Mesendoderm (in vitro differentiated cells): ENCODE measurements around the gene CDR2L.

Experiments used
- DNase-seq: peaks from one replicate; pipeline ENCODE4 v3.0.0; 2013
- H2AK5ac ChIP-seq: 2 replicates; pipeline ENCODE4 v1.6.1; 2013; ENCODE audit warnings: low read length, inconsistent platforms
- H2BK120ac ChIP-seq: 2 replicates; pipeline ENCODE4 v1.6.1; 2013; ENCODE audit warnings: low read depth, mild to moderate bottlenecking, low read length, moderate library complexity, mixed read lengths
- H2BK15ac ChIP-seq: replicated peaks from 2 replicates; pipeline ENCODE4 v1.6.1; 2013; ENCODE audit warnings: low read depth, mild to moderate bottlenecking, moderate library complexity
- H2BK5ac ChIP-seq: 2 replicates; pipeline ENCODE4 v1.6.1; 2013; ENCODE audit warnings: low read length, inconsistent platforms
- H3K18ac ChIP-seq: 2 replicates; pipeline ENCODE4 v1.6.1; 2013; ENCODE audit warnings: mild to moderate bottlenecking, low read length, mixed read lengths
- H3K23ac ChIP-seq: one replicate; pipeline ENCODE4 v1.6.1; 2013; ENCODE audit warnings: low read length
- H3K27ac ChIP-seq: 2 replicates; pipeline ENCODE4 v1.5.1; 2013; ENCODE audit warnings: low read depth, mild to moderate bottlenecking, inconsistent platforms, low read length, moderate library complexity
- H3K27me3 ChIP-seq: 2 replicates; pipeline ENCODE4 v1.6.1; 2013; ENCODE audit warnings: low read length, control low read depth, mild to moderate bottlenecking, inconsistent platforms; ENCODE audit not compliant: insufficient read depth, poor library complexity
- H3K36me3 ChIP-seq: 2 replicates; pipeline ENCODE4 v1.6.1; 2013; ENCODE audit warnings: low read length, inconsistent platforms; ENCODE audit not compliant: control insufficient read depth, insufficient read depth
- H3K4ac ChIP-seq: one replicate; pipeline ENCODE4 v1.6.1; 2013; ENCODE audit warnings: low read depth, mild to moderate bottlenecking, low read length, moderate library complexity
- H3K4me1 ChIP-seq: 2 replicates; pipeline ENCODE4 v1.6.1; 2013; ENCODE audit warnings: low read depth, low read length, inconsistent platforms; ENCODE audit not compliant: control insufficient read depth
- H3K4me2 ChIP-seq: 2 replicates; pipeline ENCODE4 v1.6.1; 2013; ENCODE audit warnings: low read length
- H3K4me3 ChIP-seq: 2 replicates; pipeline ENCODE4 v1.5.1; 2013; ENCODE audit warnings: mild to moderate bottlenecking, low read length
- H3K56ac ChIP-seq: one replicate; pipeline ENCODE4 v1.6.1; 2013; ENCODE audit warnings: low read length
- H3K79me1 ChIP-seq: 2 replicates; pipeline ENCODE4 v1.6.1; 2013; ENCODE audit warnings: low read length, inconsistent platforms
- H3K79me2 ChIP-seq: 2 replicates; pipeline ENCODE4 v1.6.1; 2013; ENCODE audit warnings: mild to moderate bottlenecking, low read length; ENCODE audit not compliant: control insufficient read depth, insufficient read depth
- H3K9ac ChIP-seq: 2 replicates; pipeline ENCODE4 v1.6.1; 2013; ENCODE audit warnings: low read length, inconsistent platforms
- H4K5ac ChIP-seq: one replicate; pipeline ENCODE4 v1.6.1; 2013; ENCODE audit warnings: low read length
- H4K8ac ChIP-seq: one replicate; pipeline ENCODE4 v1.6.1; 2013; ENCODE audit warnings: low read depth, mild to moderate bottlenecking, control low read depth, low read length, moderate library complexity
- WGBS: extraction: QIAGEN DNeasy Blood & Tissue Kit; methylation state at CpG from one replicate; pipeline ENCODE4 v1.1.7; 2013; ENCODE audit warnings: low lambda C conversion rate, missing lambda C conversion rate; ENCODE audit not compliant: insufficient coverage; ENCODE audit errors: extremely low coverage; 5-methylcytosine and 5-hydroxymethylcytosine counted together

The CDR2L gene

GRCh38 chr17:74956093-74956492, 31.3 kb upstream of the CDR2L start:
- Histone ChIP-seq H3K36me3 (no peaks in the 10 kb centered on the region), H2BK15ac (no peak overlapping the region), H3K9ac (no peak overlapping the region), H3K56ac (no peak overlapping the region), H3K23ac (no peak overlapping the region), H3K27ac (no peak overlapping the region), H3K18ac (no peak overlapping the region), H3K27me3 (no peaks in the 10 kb centered on the region), H2BK120ac (no peak overlapping the region), H3K4me2 (no peak overlapping the region), H4K8ac (no peak overlapping the region), H3K79me2 (no peaks in the 10 kb centered on the region), H3K4me1 (no peaks in the 10 kb centered on the region), H3K79me1 (no peaks in the 10 kb centered on the region), H3K4ac (no peak overlapping the region), H2BK5ac (no peak overlapping the region), H4K5ac (no peak overlapping the region), H2AK5ac (no peak overlapping the region), H3K4me3 (no peak overlapping the region)
- no CpG with 5 or more reads among the region's 4 CpGs for WGBS
- no peak for DNase-seq

DNA sequence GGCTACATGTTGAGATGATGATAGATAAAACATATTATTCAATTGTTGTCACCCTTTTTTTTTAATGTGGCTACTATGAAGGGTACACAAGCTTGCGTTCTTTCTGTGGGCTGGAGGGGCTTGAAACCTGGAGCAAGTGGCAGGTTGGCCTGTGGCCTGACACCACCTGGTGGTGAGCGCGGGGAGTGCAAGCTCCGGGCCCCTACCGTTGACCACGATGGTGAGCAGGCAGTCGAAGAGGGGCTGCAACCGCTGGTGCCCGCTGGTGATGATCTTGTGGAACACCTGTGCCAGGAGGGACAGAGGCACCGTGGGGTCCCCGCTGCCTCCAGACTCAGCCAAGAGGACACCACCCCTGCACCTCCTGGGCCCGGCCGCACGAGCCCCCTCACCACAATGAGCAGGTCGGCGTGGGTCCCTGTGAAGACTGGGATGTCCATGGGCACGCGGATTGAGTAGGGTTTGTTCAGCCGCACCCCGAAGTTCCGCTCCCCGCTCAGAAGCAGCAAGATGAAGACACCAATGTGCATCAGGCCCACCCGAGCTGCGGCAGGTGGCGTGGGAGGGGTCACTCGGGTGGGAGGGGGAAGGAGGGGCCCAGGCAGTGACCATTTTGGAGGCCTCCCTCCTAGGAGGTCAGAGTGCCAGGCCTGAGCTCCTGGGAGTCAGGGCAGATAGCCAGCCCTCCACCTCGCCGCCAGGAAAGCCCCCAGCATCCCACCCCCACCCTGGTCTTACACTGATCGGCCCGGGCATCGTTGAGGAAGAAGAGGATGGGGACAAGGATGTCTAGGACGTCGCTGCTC, 29.3 kb upstream of the CDR2L start:
- peak; percentile 59 for DNase-seq

DNA sequence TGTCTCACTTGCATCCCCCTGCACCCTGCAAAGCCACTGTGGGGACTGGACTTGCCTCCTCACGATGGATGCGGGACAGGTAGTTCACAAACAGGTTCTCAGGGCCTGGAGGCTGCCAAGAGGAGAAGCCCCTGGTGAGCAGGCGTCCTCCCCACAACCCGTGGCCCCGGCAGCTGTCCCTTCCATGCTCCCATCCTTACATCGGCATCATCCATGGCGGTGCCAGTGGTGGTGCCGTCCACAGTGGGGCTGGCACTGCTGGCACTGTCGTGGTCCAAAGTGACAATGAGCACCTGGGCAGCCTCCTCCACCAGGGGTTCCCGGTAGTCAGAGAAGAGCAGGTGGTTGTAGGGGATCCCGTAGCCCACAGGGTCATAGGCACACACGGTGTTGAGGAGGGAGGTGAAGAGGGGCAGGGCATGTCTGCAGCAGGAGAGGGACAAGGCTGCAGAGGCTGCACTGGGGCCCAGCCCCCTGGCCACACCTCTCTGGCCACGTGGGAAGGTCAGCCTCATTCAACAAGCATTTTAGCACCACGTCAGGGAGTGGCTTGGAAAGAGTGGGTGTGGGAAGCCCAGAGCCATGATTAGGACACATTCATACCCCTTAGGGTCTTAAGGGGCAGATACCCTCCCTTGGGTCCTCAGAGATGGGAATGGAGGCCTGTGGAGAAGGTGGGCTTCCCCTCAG, 27.5 kb upstream of the CDR2L start:
- Histone ChIP-seq H3K4me2 (no peak overlapping the region), H2BK120ac (no peak overlapping the region), H3K36me3 (no peaks in the 10 kb centered on the region), H3K4ac (no peak overlapping the region), H3K4me3 (no peak overlapping the region), H3K27ac (no peak overlapping the region), H3K18ac (no peak overlapping the region), H3K9ac (no peak overlapping the region), H4K5ac (no peak overlapping the region), H3K27me3 (no peaks in the 10 kb centered on the region), H3K79me1 (no peaks in the 10 kb centered on the region), H3K4me1 (no peaks in the 10 kb centered on the region), H2BK15ac (no peak overlapping the region), H2AK5ac (no peak overlapping the region), H3K56ac (no peak overlapping the region), H3K23ac (no peak overlapping the region), H4K8ac (no peak overlapping the region), H3K79me2 (no peaks in the 10 kb centered on the region), H2BK5ac (no peak overlapping the region)
- DNase-seq, result no peak
- WGBS, result no CpG with 5 or more reads among the region's 14 CpGs

More for the DNA sequence above, 29.3 kb upstream of the CDR2L start:
- Histone ChIP-seq H2BK5ac (no peak overlapping the region), H3K79me2 (no peaks in the 10 kb centered on the region), H3K4ac (no peak overlapping the region), H2AK5ac (no peak overlapping the region), H3K79me1 (no peaks in the 10 kb centered on the region), H3K27ac (no peak overlapping the region), H3K56ac (no peak overlapping the region), H2BK15ac (no peak overlapping the region), H3K4me2 (no peak overlapping the region), H3K9ac (no peak overlapping the region), H3K27me3 (no peaks in the 10 kb centered on the region), H2BK120ac (no peak overlapping the region), H3K4me1 (no peaks in the 10 kb centered on the region), H3K23ac (no peak overlapping the region), H3K4me3 (no peak overlapping the region), H4K8ac (no peak overlapping the region), H4K5ac (no peak overlapping the region), H3K18ac (no peak overlapping the region), H3K36me3 (no peaks in the 10 kb centered on the region)
- WGBS, result no CpG with 5 or more reads among the region's 33 CpGs

GRCh38 chr17:74960570-74961342, 26.7 kb upstream of the CDR2L start:
- no peak overlapping the region for H2BK120ac ChIP-seq
- no peak overlapping the region for H2BK5ac ChIP-seq
- no peaks in the 10 kb centered on the region for H3K79me1 ChIP-seq
- no peak overlapping the region for H4K8ac ChIP-seq
- H2BK15ac ChIP-seq, result no peak overlapping the region
- H3K4ac ChIP-seq, result no peak overlapping the region
- H3K27me3 ChIP-seq, result no peaks in the 10 kb centered on the region
- H3K79me2 ChIP-seq, result no peaks in the 10 kb centered on the region
- H3K23ac ChIP-seq, result no peak overlapping the region
- H4K5ac ChIP-seq, result no peak overlapping the region
- H3K9ac ChIP-seq, result no peak overlapping the region
- H3K4me3 ChIP-seq, result no peak overlapping the region
- H2AK5ac ChIP-seq, result peak overlapping the region; percentile 69
- H3K4me1 ChIP-seq, result no peaks in the 10 kb centered on the region
- H3K56ac ChIP-seq, result no peak overlapping the region
- H3K18ac ChIP-seq, result no peak overlapping the region
- H3K4me2 ChIP-seq, result no peak overlapping the region
- peak; percentile 90 for DNase-seq
- H3K36me3 ChIP-seq, result no peaks in the 10 kb centered on the region
- no peak overlapping the region for H3K27ac ChIP-seq
- no CpG with 5 or more reads among the region's 19 CpGs for whole genome bisulfite sequencing

- Histone ChIP-seq H3K4me1 (no peaks in the 10 kb centered on the region), H3K23ac (no peak overlapping the region), H3K4me2 (no peak overlapping the region), H3K18ac (no peak overlapping the region), H4K8ac (no peak overlapping the region), H3K79me2 (no peaks in the 10 kb centered on the region), H3K36me3 (no peaks in the 10 kb centered on the region), H4K5ac (no peak overlapping the region), H3K27me3 (no peaks in the 10 kb centered on the region), H3K9ac (no peak overlapping the region), H2AK5ac (no peak overlapping the region), H2BK15ac (no peak overlapping the region), H3K56ac (no peak overlapping the region), H3K4ac (no peak overlapping the region), H3K27ac (no peak overlapping the region), H2BK5ac (no peak overlapping the region), H3K79me1 (no peaks in the 10 kb centered on the region), H3K4me3 (no peak overlapping the region), H2BK120ac (no peak overlapping the region)
- WGBS, result no CpG with 5 or more reads among the region's 23 CpGs
- DNase-seq, result peak; percentile 90
Observed at GRCh38 chr17:74961657-74962350, 25.6 kb upstream of the CDR2L start.
